HG03159 (cell line): ENCODE data around the gene KCNQ1.
"Not testable (repeated sequence)": the region's sequence is repeated elsewhere in the genome, so short reads cannot be mapped to it uniquely, and the experiment has no call there.

Source experiments
- ATAC-seq: cut with Tn5 transposase; IDR thresholded peaks from one replicate; pipeline ENCODE4 v1.9.1; 2021; ENCODE audit warnings: mild to moderate bottlenecking, moderate library complexity; ENCODE audit not compliant: unreplicated experiment

KCNQ1 gene

DNA sequence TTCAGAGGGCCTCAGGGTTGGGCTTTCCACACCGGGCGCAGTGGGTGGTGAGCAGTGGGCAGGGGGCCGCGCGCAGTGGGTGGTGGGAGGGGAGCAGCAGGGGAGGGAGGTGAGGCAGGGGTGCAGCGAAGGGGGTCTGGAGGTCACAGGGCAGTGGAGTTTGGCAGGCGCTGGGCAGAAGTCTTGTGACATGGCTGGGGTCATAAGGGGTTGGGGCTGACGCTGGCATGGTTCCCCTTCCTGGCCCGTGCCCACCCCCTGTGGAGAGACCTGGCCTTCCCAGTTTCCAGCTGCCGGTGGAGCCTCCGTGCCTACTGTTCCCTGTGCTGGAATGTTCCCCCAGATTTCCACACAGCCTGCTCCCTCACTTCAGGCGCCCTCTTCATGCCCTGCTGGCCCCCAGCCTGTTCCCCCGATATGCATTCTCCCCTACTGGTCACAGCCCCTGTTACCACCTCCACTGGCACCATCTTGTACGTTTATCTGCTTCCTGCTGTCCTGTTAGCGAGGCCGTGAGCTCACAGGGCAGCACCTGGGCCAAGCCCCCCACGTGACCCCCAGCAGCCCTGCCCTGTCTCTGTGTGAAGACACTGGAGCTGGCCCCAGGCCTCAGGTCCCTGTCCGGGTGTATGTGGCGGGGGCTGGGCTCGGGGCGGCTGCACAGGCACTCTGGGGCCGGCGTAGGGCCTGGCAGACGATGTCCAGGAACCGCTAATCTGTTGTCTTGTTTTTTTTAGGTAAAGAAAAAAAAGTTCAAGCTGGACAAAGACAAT, 143.4 kb downstream of the KCNQ1 start:
- ATAC-seq, result no peak

DNA sequence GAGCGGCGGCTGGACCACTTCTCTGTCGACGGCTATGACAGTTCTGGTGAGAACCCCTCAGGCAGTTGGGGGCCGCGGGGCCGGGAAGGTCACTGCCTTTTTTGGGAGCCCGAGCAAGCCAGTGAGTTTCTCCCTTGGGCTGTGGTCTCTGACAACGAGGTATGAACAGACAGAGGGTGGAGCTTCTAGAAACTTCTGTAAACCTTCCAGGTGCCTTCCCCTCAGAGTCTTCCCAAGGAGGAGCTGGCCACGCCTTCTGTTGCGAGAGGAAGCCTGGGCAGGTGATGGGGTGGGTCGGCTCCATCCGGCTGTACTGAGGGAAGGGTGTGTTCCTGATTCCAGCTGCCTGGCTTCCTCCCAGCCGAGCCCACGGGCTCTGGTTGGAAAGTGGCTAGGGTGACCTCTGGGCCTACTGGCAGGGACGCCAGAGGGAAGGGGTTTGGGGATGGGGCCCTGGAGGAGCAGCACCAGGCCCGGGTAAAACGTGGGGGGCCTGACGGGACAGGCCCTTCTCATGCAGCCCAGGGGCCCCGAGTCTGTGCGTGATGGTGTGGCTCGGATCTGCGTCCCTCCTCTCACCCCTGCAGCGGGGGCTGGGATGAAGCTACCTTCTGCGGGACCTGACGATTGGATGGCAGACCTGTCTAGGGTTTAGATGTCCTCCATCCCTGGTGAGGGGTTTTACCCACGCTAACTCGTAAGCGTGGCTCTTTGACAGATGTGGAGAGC, 144.2 kb downstream of the KCNQ1 start:
- ATAC-seq, result no peak

DNA sequence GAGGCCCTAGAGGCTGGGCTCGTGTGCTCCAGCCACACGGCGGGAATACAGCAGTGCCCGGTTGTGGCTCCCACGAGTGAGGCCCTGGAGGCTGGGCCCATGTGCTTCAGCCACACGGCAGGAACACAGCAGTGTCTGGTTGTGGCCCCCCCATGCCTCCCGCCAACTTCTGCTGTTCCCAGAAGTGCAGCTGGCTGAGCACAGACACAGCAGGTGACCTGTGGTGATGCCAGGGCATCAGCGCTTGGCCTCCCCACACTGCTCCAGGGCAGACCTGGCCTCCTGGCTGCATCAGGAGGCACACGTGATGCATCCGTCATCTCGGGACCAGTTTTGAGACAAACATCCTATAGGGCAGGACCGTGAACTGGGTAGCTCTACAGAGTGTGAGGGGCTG, 144.7 kb downstream of the KCNQ1 start:
- ATAC-seq, result no peak

DNA sequence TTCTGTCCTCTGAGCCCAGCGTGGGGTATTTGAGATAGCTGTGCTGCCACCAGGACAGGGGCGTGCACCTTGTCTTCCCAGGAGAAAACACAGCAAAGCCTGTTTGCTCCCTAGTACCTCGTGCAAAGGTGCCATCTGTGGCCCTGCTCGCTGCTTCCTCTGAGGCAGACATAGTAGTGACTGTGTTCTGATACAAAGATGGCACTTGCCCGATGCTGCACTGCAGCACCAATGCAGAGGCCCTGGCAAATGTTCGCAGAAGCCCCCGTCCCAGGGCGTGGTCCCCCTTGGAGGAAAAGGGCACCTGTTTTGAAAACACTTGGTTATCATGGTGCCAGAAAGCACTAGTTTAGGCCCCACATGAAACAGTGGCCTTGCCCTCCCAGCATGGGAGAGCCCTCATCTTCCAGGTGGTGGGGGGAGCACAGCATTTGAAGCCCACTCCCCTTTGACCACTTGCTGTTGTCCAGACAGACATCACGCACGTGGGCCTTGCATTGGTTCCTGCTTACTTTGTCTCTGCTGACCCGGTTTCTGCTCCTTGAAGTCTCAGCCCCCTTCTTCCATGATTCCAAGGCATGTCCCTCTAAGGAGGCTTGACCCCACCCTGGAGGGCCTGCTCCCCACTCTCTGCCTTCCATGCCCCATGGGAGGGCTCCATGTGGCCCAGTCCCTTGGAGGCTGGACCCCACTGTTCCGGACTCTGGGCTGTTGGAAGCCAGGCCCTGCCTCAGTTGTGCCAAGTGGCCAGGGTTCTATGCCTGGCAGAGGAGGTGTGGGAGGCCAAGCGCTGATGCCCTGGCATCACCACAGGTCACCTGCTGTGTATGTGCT, 145.5 kb downstream of the KCNQ1 start:
- ATAC-seq, result no peak

DNA sequence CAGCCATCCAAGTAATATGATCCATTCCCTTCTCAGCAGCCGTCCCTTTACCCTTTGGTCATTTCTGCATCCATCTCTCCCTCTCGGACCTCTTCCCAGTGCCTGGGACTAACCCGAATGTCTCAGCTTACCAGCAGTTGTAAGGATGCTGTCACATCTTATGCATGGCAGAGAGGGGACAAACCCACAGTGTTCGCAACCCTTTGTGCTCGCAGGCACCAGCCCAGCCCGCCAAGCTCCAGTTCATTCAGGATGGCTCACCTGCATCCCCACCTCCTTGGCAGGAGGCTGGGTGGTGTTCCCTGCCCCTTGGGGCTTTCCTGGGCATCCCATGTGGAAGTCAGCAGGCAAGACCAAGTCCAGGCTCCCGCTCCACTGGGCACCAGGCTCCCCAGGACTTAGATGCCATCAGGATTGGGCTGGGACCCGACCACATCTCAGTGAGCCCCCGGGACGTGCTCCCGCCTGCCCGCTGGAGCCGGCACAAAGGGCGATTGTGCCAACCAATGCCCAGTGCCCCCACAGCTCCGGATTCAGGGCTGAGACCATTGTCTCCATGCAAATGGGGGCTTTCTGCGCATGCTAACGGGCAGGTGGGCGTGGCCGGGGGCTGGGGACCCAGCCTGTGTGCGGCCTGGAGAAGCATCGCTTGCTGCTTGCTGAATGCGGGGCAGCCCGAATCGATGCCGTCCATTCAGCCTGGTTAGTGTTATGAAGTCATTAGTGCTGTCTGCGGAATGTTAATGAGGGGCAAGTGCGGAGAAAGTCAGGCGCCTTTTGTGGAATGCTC, 146.4 kb downstream of the KCNQ1 start:
- no peak for ATAC-seq

DNA sequence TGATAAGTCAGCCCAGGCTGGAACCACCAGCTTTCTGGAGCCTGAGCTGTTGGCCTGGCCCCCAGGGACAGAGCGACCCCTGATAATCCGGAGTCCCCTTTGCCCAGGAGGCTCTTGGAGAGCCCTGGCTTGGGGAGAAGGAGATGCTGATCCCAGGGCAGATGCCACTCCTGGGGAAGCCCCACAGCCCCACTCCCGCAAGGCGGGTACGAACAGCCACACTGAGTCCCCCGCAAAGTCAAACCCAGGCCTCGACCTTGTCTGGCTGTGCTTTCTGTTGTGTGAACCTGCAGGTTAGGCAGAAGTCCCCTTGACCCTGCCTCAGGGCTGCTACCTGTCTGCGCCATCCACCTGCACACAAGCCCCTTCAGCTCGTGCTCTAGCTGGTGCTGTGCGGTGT, 147.0 kb downstream of the KCNQ1 start:
- no peak for ATAC-seq

DNA sequence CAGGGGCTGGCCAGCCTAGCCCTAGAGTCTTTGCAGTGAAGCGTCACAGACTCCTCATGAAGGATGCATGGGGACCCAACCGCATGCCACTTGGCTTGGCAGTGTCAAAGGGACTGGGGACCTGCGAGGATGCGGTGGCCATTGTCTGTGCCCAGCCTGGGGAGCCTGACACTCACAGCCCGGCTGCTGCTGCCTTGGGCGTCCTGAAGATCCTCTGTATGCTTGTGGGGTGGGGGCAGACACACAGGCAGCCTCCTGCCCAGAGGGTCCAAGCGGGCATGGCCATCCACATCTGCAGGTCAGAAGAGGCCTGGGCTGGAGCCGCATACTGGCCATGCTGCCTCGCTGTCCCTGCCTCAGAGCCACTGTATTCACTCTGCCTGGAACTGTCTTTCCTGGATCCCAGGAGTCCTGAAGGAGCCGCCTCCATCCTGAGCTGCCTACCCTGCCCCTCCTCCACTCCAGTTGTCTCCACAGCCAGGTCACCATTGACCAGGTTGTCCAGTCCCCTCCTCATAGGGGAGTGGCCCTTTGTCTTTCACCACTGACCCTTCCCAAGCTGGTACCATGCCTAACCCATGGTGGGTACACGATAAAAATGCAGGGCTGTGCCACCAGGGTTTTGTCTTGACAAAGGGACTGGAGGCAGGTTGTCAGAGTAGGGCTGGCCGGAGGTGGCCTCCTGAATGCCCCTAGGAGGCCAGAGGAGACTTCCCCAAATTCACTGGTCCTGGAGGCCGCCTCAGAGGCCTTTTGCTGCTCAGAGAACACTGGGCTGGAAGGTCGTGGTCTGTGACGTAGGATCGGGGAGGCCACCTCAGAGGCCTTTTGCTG, 148.0 kb downstream of the KCNQ1 start:
- no peak for ATAC-seq

DNA sequence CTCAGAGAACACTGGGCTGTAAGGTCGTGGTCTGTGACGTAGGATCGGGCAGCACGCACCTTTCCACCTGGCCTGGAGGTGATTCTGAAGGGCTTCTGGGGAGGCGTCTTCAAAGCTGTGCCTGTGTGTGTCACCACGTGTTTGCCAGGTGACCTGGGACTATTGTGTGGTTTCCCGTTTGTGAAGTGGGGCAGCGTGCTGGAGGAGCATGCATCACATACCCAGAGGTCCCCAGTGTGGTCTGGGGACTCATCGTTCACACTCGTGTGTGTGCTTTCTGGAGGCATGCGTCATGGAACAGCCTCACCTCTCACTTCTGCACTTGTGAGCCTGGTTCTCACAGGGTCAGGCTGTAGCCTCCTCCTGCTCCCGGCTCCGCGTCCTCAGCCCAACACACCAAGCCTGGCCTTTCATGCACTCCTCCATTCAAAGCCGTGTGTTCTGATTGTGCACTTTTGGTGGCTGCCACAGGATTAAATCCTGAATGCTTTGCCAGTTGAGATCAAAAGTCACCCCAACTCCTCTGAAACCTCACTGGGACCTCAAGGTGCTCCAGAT, 148.7 kb downstream of the KCNQ1 start:
- ATAC-seq, result no peak

DNA sequence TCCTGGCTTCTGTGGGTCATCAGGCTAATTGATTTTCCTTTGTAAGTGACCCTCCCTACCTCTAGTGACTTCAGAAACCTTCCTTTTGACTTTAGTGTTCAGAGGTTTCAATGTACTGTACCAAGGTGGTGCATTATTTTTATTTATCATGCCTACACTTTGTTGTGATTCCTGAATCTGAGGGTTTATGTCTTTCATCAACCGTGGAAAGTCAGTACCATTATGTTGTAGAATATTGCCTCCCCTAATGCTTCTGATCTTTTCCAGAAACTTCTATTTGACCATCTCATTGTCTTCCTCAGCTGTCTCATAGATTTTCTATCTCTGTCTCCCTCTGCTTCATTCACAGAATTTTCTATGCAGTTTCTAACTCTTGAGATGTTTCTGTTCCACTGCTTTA, 149.5 kb downstream of the KCNQ1 start:
- ATAC-seq, result no peak

DNA sequence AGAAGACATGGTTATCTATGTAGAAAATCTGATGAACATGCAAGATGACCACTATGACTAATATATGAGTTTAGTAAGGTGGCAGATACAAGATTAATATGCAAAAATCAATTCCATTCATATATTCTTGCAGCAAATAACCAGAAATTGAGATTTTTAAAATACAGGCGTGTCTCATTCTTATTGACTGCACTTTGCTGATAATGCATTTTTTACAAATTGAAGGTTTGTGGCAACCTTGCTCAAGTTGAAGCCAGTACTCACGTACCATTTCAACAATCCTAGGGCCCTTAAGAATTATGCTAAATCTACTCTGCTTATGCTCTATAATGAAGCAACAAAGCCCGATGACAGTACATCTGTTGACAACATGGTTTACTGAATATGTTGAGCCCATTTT, 150.4 kb downstream of the KCNQ1 start:
- no peak for ATAC-seq

DNA sequence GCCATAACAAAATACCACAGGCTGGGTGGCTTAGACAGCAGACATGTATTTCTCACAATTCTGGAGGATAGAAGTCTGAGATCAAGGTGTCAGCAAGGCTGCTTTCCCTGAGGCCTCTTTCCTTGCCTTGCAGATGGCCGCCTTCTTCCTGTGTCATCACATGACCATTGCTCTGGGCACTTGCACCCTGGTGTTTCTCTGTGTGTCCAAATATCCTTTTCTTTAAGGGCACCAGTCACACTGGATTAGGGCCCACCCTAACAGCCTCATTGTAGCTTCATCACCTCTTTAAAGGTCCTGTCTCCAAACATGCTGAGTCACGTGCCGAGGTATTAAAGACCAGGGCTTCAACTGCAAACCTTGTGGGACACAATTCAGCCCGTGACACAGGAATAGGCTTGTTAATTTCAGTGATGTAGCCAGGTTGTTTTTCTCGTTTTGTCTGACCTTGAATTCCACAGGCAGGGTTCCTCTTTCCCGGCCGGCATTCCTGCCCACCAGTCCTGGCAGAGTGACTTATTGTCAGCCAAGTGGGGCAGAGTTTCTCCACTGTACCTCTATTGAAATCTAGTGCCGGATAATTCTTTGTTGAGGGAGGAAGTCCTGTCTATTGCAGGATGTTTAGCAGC, 154.9 kb downstream of the KCNQ1 start:
- ATAC-seq, result no peak

DNA sequence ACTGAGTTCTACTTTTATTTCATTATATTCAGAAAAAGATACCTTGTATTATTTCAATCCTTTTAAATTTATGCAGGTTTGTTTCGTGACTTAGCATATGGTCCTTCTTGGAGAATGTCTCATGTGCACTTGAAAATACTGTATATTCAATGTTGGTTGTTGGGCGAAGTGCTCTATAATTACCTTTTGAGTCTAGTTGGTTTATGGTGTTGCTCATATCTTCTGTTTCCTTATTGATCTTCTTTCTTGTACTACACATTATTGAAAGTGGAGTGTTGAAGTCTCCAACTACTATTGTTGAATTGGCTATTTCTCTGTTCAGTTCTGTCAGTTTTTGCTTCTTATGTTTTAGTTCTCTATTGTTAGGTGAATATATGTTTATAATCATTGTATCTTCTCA, 164.5 kb downstream of the KCNQ1 start:
- ATAC-seq, result no peak

DNA sequence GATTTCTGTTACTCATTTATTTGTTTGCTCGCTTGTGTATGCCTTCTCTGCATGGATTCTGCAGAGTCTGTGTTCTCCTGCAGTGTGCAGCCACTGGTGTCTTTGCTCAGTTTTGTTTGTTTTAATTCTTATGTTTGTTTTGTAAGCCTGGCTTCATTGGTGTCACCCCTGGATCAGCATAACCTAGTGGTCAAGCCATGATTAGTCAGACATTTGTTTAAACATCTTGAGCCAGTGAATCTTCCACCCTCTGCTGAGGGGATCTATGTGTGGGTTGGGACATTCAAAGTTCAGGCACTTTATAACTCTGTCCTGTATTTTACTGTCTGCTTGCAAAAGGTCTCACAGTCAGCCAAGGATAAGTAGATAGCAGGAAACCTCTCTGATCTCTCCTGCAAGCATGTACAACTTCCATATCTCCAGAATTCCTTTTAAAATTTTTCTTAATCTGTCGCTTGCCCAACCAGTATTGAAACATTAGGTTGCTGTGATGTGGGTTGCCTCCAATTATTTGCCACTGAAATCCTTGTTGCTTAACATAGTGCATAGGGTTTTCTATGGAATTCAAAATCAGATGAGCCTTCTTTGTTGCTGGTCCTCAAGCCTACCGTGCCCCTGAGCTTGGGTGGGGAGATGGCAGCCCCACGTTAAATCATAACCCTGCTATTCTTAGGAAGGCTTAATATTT, 168.2 kb downstream of the KCNQ1 start:
- ATAC-seq, result no peak

DNA sequence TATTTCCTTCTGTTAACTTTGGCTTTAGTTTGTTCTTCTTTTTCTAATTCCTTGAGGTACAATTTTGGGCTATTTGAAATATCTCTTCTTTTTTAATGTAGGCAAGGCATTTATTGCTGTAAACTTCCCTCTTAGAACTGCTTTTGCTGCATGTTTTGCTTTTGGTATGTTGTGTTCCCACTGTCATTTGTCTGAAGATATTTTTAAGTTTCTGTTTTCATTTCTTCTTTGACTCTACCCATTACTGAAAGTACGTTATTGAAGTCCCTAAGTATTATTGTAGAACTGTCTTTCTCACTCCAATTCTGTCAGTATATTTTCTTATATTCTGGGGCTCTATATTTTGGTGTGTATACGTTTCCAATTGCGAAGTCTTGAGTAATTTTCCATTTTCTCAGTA, 177.1 kb downstream of the KCNQ1 start:
- ATAC-seq, result peak; percentile 62

DNA sequence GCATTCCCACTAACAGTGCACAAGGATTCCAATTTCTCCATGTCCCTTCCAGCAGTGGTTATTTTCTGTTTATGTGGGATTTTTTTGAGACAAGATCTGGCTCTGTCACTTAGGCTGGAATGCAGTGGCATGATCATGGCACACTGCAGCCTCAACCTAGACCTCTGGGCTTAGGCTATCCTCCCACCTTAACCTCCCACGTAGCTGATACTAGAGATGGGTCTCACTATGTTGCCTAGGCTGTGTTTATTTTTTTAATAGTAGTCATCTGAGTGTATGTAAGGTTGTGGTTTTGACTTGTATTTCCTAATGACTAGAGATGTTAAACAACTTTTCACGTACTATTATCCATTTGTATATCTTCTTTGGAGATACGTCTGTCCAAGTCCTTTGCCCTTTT, 180.4 kb downstream of the KCNQ1 start:
- no peak for ATAC-seq

DNA sequence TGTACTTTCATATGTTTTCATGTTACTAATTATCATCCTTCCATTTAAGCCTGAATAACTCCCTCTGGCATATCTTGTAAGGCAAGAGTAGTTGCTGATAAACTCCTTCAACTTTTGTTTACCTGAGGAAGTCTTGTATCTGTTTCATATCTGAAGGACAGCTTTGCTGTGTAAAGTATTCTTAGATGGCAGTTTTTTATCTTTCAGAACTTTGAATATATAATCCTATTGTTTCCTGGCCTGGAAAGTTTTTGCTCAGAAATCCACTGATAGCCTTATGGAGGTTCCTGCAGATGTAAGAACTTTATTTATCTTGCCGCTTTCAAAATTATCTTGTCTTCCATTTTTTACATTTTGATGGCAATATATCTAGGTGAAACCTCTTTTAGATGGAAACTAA, 185.9 kb downstream of the KCNQ1 start:
- ATAC-seq, result no peak

DNA sequence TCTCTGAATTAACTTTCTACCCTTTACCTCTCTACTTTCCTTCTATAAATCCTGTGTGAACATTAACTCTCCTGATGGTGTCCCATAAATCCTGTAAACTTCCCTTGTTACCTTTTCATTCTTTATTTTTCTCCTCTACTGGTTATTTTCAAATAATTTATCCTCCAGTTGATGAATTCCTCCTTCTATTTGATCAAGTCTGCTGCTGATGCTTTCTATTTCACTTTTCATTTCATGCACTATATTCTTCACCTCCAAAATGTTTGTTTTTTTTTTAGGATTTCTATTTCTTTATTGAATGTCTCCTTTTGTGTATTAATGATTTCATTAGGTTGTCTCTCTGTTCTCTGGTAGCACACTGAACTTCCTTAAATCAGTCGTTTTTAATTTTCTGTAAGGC, 186.4 kb downstream of the KCNQ1 start:
- ATAC-seq, result no peak

DNA sequence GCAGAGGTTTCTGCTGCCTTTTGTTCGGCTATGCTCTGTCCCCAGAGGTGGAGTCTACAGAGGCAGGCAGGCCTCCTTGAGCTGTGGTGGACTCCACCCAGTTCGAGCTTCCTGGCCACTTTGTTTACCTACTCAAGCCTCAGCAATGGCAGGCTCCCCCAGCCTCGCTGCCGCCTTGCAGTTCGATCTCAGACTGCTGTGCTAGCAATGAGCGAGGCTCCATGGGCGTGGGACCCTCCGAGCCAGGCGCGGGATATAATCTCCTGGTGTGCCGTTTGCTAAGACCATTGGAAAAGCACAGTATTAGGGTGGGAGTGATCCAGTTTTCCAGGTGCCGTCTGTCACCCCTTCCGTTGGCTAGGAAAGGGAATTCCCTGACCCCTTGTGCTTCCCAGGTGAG, 195.0 kb downstream of the KCNQ1 start:
- not testable (repeated sequence) for ATAC-seq

DNA sequence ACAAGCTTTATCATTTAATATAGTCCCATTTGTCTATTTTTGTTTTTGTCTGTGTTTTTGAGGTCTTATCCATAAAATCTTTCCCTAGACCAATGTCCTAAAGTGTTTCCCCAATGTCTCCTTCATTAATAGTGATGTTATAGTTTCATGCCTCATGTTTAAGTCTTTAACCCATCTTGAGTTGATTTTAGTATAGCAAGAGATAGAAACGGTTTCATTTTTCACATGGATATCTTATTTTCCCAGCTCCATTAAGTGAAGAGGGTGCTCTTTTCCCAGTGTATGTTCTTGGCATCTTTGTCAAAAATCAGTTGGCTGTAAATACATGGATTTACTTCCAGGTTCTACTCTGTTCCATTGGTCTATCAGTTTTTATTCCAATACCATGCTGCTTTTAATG, 196.8 kb downstream of the KCNQ1 start:
- ATAC-seq, result no peak
